ENCODE data around the gene CASQ1. TPM values are rescaled to one million over a fixed set of nuclear protein-coding genes. Genes with fewer than 3 reads are reported as not detected.

The CASQ1 gene
- total and polyA plus RNA-seq, 9 of the 15 experiments (the other 6 are each of a cell fraction or from before 2014, with no cell fraction given): not detected

- in situ Hi-C loops (cut with MboI) (no loop called here), intact Hi-C loops (cut with micrococcal nuclease) (no loop called here)
- no peaks in the 10 kb centered on the region for H3K9me1 ChIP-seq (ENCODE audit: control insufficient read depth, insufficient read depth, low read length)
- H3K4me2 ChIP-seq (ENCODE audit: insufficient read depth, low read length): no peak overlapping the region
- FAIRE-seq (no peak), ATAC-seq (peak; percentile 29; the same call in 1 of the 3 replicates), DNase-seq (ENCODE audit: extremely low read depth in 1 of 4, low spot score in 3 of 4) (no peak)
- peaks cover 5% of the 10 kb centered on the region; the same call in 1 of the 2 replicates for H4K20me1 ChIP-seq (replicated peaks; ENCODE audit: control insufficient read depth, insufficient read depth, low read length)
- no peaks in the 10 kb centered on the region for H3K4me1 ChIP-seq (replicated peaks in 1 of 2; ENCODE audit: control insufficient read depth in 2 of 2, insufficient read depth in 2 of 2, low read length in 2 of 2)
- ChIA-PET POLR2A (interaction anchor here (0.7 to 2.9 kb wide), 3 partner anchors 10 to 36 kb away, joined by 3 to 12 read pairs (median 3); no protein-coding TSS in a partner anchor), CTCF (ENCODE audit: low intra/inter-chr PET ratio) (no interaction called here)
- no peak overlapping the region for H3K4me3 ChIP-seq
- H3K36me3 ChIP-seq (ENCODE audit: control insufficient read depth, insufficient read depth, low read length): peaks cover 44% of the 10 kb centered on the region
- H3K27me3 ChIP-seq (ENCODE audit: control insufficient read depth in 2 of 2, insufficient read depth in 2 of 2, low read length in 2 of 2): no peaks in the 10 kb centered on the region
- TF ChIP-seq ZNF280B (CRISPR knock-in tag; IDR thresholded peaks at IDR 0.05) (no peak), ATF3 (IDR thresholded peaks at IDR 0.05) (peak; percentile 53; the same call in 1 of the 2 replicates), ATF3 (CRISPR knock-in tag; conservative IDR thresholded peaks at IDR 0.05) (no peak), XRCC3 (IDR thresholded peaks at IDR 0.05) (no peak), ILF3 (IDR thresholded peaks at IDR 0.05; ENCODE audit: borderline replicate concordance) (no peak), TRIM24 (IDR thresholded peaks at IDR 0.05) (peak in 1 of 2 experiments; percentile 27; a peak in 1 of 4 replicates), CEBPG (CRISPR knock-in tag; IDR thresholded peaks at IDR 0.05) (peak; percentile 27; the same call in 1 of the 2 replicates), CEBPG (tag; conservative IDR thresholded peaks at IDR 0.05 in 1 of 2, IDR thresholded peaks at IDR 0.05 in 1 of 2) (peak in 1 of 2 experiments; percentile 89; a peak in 2 of 4 replicates), HSF4 (CRISPR knock-in tag; IDR thresholded peaks at IDR 0.05; ENCODE audit: borderline replicate concordance) (no peak), AFF1 (IDR thresholded peaks at IDR 0.05; ENCODE audit: low read depth in 1 of 2, partially characterized antibody in 2 of 2) (no peak), HMGN3 (IDR thresholded peaks at IDR 0.05; ENCODE audit: borderline replicate concordance, extremely low read depth, insufficient read length, low read depth, low read length) (no peak)
- H2AFZ ChIP-seq (ENCODE audit: low read depth, low read length): no peak overlapping the region
- 93% methylated on average over 1 of the region's 1 CpG for WGBS (ENCODE audit: insufficient coverage, low coverage, missing lambda C conversion rate)
- H3K9me3 ChIP-seq (replicated peaks; ENCODE audit: control insufficient read depth, insufficient read depth, low read depth, low read length): no peaks in the 10 kb centered on the region
- no TSS peak for BruUV-seq (replicated peaks)
- H3K79me2 ChIP-seq (ENCODE audit: control insufficient read depth, insufficient read depth, low read length): peaks cover 42% of the 10 kb centered on the region
- no peak overlapping the region for H3K9ac ChIP-seq (ENCODE audit: insufficient read depth in 1 of 2, low read depth in 2 of 2, low read length in 2 of 2)
- no peak overlapping the region for H3K27ac ChIP-seq (ENCODE audit: extremely low read depth, low read depth, low read length)
Measured at GRCh38 chr1:160245434-160245833, 55.1 kb downstream of the CASQ1 start.

All from K562 (cell line).